Thyroid gland (tissue), 4 donors: ENCODE measurements around the gene ADAD2. TPM values are rescaled to one million over a fixed set of nuclear protein-coding genes. Genes with fewer than 3 reads are reported as not detected.
A peak's percentile ranks its signal among the peaks of the same experiment; 100 is the strongest.

Source experiments
- DNase-seq, 2 donors: peaks; one replicate each; pipeline ENCODE4 v3.0.0-alpha.2; 2019
- H3K27ac ChIP-seq, 3 donors: fragments of 200-600 bp; sonication (generic); 1 replicate in 2 of 3; 2 replicates in 1 of 3; pipeline ENCODE4 v1.5.1; 2016 to 2019; ENCODE audit warnings: mild to moderate bottlenecking in 1 of 3, moderate library complexity in 1 of 3
- H3K27me3 ChIP-seq: fragments of 200-600 bp; sonication (generic); one replicate; pipeline ENCODE4 v1.5.1; 2019
- H3K36me3 ChIP-seq, 2 donors: fragments of 200-600 bp; sonication (generic); one replicate each; pipeline ENCODE4 v1.5.1; 2016 to 2019
- H3K4me1 ChIP-seq, 2 donors: fragments of 200-600 bp; sonication (generic); one replicate each; pipeline ENCODE4 v1.5.1; 2017 to 2019
- H3K4me3 ChIP-seq, 3 donors: fragments of 200-600 bp; sonication (generic); replicated peaks in 1 of 3; 1 replicate in 2 of 3; 2 replicates in 1 of 3; pipeline ENCODE4 v1.5.1; 2016; ENCODE audit warnings: mild to moderate bottlenecking in 1 of 3
- H3K9me3 ChIP-seq: fragments of 200-600 bp; sonication (generic); one replicate; pipeline ENCODE4 v1.5.1; 2017
- POLR2A ChIP-seq, 2 donors: fragments of 450-650 bp; IDR thresholded peaks; one replicate each; pipeline ENCODE4 v1.6.1; 2017; ENCODE audit warnings: antibody characterized with exemption in 2 of 2, mild to moderate bottlenecking in 2 of 2, moderate library complexity in 1 of 2
- WGBS, 2 donors: methylation state at CpG; one replicate each; pipeline ENCODE4 v1.1.5; 2017; 5-methylcytosine and 5-hydroxymethylcytosine counted together
- intact Hi-C: fragments of 100-400 bp; cut with DNase I; formaldehyde crosslinking; loops from one replicate; pipeline ENCODE4 v1.15.1; 2023
- total RNA-seq, 4 donors: library from RNA; depleted of rRNA; stranded (reverse); fragments of >200 nt; gene quantifications; one replicate each; pipeline ENCODE4 v1.2.3, GENCODE V29; 2016
- TF ChIP-seq, protein P1 (sequence below), 6 experiments: fragments of 200-600 bp in 3 of 6; fragments of 450-650 bp in 3 of 6; sonication (generic) in 3 of 6; IDR thresholded peaks; one replicate each; pipeline ENCODE4 v1.5.1; 2016 to 2019; ENCODE audit warnings: antibody characterized with exemption in 6 of 6, mild to moderate bottlenecking in 2 of 6, inconsistent platforms in 1 of 6, moderate library complexity in 1 of 6

Gene ADAD2
- total RNA-seq, 4 donors from 2014 or later: 0.24 to 0.78 (median 0.54) TPM

DNA sequence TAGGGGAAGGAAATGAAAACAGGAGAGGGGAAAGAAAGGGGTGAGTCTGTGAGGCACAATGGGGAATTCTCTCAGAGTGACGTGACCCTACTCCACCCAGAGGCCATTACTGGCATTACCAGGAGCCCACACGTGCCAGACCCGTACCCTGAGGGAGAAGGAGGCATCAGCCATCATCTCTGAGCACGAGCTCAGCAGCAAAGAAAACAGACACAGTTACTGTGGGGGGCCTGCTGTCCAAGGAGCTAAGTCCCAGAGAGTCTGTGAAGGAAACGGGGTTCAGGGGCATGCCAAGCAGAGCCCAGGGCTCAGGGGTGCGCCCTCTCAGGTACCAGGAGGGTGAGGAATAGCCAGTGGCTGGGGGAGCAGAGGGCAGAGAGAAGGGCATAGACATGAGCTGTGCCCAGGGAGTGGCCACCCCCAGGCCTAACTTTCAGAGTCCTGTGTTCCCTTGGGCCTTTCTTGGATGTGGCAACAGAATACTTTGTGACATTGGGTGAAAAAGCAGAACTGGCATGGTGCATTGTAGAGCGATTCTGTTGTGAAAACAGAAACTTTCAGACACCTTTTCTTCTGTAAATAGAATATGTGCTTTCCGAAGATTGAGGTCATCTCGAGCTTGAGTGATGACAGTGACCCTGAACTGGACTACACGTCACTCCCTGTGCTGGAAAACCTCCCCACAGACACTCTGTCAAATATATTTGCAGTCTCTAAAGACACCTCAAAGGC is 15.4 kb upstream of the ADAD2 start:
- peak overlapping the region in 2 of 3 donors; percentile 86 to 98 for H3K27ac ChIP-seq
- TF ChIP-seq POLR2A (IDR thresholded peaks at IDR 0.05): no peak
- TF ChIP-seq, protein P1, sequence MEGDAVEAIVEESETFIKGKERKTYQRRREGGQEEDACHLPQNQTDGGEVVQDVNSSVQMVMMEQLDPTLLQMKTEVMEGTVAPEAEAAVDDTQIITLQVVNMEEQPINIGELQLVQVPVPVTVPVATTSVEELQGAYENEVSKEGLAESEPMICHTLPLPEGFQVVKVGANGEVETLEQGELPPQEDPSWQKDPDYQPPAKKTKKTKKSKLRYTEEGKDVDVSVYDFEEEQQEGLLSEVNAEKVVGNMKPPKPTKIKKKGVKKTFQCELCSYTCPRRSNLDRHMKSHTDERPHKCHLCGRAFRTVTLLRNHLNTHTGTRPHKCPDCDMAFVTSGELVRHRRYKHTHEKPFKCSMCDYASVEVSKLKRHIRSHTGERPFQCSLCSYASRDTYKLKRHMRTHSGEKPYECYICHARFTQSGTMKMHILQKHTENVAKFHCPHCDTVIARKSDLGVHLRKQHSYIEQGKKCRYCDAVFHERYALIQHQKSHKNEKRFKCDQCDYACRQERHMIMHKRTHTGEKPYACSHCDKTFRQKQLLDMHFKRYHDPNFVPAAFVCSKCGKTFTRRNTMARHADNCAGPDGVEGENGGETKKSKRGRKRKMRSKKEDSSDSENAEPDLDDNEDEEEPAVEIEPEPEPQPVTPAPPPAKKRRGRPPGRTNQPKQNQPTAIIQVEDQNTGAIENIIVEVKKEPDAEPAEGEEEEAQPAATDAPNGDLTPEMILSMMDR (IDR thresholded peaks at IDR 0.05): peak; percentile 23 to 96 (median 82)
- peaks cover 17 to 18% of the 10 kb centered on the region in 2 donors for H3K36me3 ChIP-seq
- H3K9me3 ChIP-seq: no peaks in the 10 kb centered on the region
- intact Hi-C loops: no loop called here
- H3K4me1 ChIP-seq: peaks cover 17 to 36% of the 10 kb centered on the region in 2 donors
- DNase-seq: peak; percentile 76 to 80
- WGBS, 2 donors: 32 to 42% methylated on average over 10 of the region's 10 CpGs
- H3K27me3 ChIP-seq: no peaks in the 10 kb centered on the region
- no peak overlapping the region for H3K4me3 ChIP-seq

DNA sequence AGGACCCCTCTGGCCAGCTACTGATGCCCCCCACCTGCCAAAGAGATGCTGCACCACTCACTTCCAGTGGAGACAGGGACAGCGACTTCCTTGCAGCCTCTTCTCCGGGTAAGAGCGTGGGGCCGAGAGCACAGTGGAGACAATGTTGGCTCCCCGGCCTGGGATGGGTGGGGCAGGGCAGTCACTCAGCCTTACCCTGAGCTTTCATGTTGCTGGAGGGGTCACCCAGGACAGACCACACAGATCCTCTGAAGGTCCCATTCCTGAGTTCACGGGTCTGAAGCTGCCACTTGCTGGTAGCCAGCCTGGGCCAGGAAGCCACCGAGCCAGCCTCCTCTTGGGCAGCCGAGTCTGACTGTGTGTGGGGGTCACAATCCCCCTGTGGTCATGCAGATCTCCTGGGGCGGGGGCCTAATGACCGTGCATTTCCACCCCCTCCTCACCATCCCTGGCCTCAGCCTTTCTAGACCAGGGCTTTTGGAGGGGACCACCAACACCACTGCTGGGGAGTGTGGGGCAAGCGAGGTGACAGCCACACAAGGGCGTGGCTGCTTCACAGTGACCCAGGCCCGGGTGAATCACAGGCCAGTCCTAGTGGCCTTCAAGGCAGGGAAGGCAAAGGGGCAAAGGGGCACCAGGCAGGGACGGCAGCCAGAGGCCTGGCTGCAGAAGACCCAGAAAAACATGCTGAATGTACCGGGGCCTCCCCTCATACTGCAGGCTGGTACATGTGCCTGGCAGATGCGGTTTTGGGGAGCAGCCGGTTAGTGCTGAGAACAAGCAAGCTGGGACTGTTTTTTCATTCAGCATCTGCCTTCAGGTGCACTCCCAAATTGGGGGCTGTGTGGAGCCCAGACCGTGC is 14.5 kb upstream of the ADAD2 start:
- Histone ChIP-seq H3K36me3 (peaks cover 26 to 27% of the 10 kb centered on the region in 2 donors), H3K27me3 (no peaks in the 10 kb centered on the region), H3K27ac (peak overlapping the region; percentile 86 to 98 (median 95)), H3K4me3 (no peak overlapping the region), H3K4me1 (peaks cover 17 to 36% of the 10 kb centered on the region in 2 donors), H3K9me3 (no peaks in the 10 kb centered on the region)
- DNase-seq: no peak
- TF ChIP-seq POLR2A (IDR thresholded peaks at IDR 0.05): no peak
- TF ChIP-seq, protein P1 (IDR thresholded peaks at IDR 0.05): no peak
- intact Hi-C loops: no loop called here
- 60 to 66% methylated on average over 5 to 17 of the region's 18 CpGs for WGBS, 2 donors

DNA sequence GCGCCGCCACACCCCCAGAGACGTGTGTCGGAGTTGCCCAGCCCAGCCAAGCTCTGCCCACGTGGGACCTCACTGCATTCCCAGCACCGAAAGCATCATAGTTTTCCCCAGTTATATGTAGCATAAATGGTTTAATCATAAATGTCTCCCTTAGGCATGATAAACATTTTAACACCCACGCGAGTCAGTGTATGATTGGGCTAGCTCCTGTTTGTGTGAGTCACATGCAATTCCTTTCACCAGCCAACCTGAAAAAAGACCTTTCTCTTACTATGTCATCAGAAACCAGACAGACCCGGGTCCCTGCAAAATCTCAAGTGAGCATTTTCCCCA is 13.2 kb upstream of the ADAD2 start:
- intact Hi-C loops: no loop called here
- H3K27ac ChIP-seq: peak overlapping the region; percentile 86 to 98 (median 98)
- H3K9me3 ChIP-seq: no peaks in the 10 kb centered on the region
- H3K4me3 ChIP-seq: no peak overlapping the region
- no peak for DNase-seq
- 58 to 59% methylated on average over 9 of the region's 9 CpGs for WGBS, 2 donors
- peaks cover 17 to 36% of the 10 kb centered on the region in 2 donors for H3K4me1 ChIP-seq
- H3K27me3 ChIP-seq: no peaks in the 10 kb centered on the region
- H3K36me3 ChIP-seq: peaks cover 35 to 37% of the 10 kb centered on the region in 2 donors
- TF ChIP-seq POLR2A (IDR thresholded peaks at IDR 0.05): no peak
- TF ChIP-seq, protein P1 (IDR thresholded peaks at IDR 0.05): no peak

DNA sequence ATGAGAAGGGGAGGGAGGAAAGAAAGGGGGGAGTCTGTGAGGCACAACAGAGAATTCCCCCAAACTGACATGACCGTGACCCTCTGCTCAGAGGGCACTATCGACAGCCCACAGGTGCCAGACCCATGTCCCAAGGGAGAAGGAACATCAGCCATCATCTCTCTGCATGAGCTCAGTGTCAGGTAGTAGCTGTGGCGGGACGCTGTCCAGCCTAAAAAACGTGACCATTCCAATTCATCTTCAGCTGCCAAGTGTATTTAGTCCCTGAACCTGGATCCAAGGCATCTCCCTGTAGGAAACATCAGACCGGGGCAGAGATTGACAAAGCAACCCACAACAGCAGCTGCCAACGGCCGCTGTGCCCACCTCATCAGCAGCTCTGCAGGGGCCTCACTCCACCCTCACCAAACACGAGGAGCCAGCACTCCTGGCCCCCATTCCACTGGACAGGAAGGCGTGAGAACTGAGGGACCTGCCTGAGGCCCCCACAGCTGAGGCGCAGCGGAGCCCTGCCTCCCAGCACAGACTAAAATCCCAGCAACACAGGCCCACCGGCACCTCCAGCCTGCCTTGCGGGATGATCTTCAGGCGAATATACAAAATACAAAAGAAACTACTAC is 12.7 kb upstream of the ADAD2 start:
- TF ChIP-seq, protein P1 (IDR thresholded peaks at IDR 0.05): no peak
- TF ChIP-seq POLR2A (IDR thresholded peaks at IDR 0.05): no peak
- 90 to 92% methylated on average over 8 to 11 of the region's 15 CpGs for WGBS, 2 donors
- DNase-seq: no peak
- Histone ChIP-seq H3K27ac (peak overlapping the region; percentile 86 to 98 (median 98)), H3K9me3 (no peaks in the 10 kb centered on the region), H3K27me3 (no peaks in the 10 kb centered on the region), H3K36me3 (peaks cover 36 to 42% of the 10 kb centered on the region in 2 donors), H3K4me3 (no peak overlapping the region), H3K4me1 (peaks cover 17 to 36% of the 10 kb centered on the region in 2 donors)
- intact Hi-C loops: no loop called here
